T47D (cell line): ENCODE results near the gene CFAP45.

ENCODE experiments used
- DNase-seq, 2 experiments: peaks; one replicate each; pipeline versions ENCODE4 v3.0.0 to v3.0.0-alpha.2; 2011 to 2012; ENCODE audit warnings: low read depth in 1 of 2, low spot score in 1 of 2
- JUND ChIP-seq: IDR thresholded peaks from 2 replicates; pipeline ENCODE4 v1.6.1; 2012; ENCODE audit warnings: low read depth
- in situ Hi-C: cut with HindIII; loops from 2 replicates; pipeline ENCODE4 v1.10.0; 2016; ENCODE audit warnings: low sequenced_read_pairs, low pct_unique_long_range_greater_than_20kb

The CFAP45 gene

DNA sequence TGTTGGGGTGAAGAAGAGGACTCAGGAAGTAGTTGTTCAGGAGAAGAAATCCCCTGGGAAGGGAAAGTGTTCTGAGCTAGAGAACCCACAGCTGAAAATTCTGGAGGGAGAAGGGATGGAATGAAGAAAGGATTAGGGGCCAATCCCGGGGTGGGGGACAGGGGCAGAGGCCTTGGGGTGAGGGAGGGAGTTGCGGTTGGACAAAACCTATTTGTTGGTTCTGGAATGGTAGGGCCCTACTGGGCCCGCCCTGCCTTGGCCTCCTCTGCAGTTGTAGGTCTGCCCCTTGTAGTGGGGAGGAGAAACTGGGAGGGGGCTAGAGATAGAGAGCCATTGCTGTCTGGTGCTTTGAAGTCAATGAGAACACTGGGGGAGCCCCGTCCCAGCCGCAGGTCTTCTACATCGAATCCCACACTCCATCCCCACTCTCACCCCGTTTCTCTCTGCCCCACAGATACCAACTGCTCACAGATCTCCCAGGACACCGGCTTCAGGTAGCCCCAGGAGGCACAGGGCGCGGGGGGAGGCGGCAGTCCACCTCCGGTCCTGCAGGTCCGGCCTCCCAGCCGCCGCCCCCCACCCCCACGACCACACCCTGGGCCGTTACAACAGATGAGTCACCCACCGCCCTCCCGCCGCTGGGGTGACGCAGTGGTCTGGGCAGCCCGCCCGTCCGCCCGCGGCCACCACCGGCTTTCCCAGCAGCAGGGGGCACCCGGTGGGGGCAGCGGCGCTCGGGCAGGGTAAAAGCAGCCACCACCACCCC lies 24.2 kb upstream of the CFAP45 start:
- peak; percentile 75 to 77 for DNase-seq
- in situ Hi-C loops = no loop called here
- TF ChIP-seq JUND = peak; percentile 84; the same call in 1 of the 2 replicates

DNA sequence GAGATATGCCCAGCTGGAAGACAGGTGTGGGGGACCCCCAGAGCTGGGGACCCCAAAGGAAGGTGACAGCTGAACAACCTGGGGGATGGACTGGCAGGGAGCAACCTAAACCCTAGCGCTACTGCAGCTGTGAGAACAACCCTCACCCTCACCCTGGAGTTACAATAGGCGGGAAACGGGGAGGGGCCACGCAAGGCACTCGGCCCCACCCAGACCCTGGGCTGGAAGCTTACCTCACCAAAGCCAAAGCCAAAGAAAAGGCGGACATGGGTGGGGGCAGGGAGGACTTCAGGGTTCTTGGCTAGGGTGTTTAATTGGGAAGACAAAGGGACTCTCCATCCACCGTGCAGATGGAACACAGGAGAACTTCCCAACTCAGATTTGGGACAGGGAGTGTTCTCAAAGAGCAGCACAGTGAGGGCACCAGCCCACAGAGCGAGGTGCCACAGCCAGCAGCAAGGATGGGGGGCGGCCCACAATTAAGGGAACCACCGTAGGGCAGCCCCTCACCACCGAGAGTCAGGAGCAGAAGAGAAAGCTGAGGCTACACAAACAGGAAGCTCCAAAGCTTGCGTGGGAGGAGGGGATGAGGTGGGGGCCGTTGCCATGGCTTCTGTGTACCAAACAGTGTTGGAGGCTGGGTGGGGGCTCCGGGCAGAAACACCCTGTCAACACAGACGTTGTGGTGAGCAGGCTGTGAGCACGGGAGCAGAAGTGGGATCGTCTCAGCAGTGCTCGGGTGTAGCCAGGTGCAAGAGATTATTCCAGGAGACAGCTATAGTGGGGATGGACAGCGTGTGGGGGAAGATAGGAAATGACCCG lies 23.4 kb upstream of the CFAP45 start:
- no peak for TF ChIP-seq JUND

DNA sequence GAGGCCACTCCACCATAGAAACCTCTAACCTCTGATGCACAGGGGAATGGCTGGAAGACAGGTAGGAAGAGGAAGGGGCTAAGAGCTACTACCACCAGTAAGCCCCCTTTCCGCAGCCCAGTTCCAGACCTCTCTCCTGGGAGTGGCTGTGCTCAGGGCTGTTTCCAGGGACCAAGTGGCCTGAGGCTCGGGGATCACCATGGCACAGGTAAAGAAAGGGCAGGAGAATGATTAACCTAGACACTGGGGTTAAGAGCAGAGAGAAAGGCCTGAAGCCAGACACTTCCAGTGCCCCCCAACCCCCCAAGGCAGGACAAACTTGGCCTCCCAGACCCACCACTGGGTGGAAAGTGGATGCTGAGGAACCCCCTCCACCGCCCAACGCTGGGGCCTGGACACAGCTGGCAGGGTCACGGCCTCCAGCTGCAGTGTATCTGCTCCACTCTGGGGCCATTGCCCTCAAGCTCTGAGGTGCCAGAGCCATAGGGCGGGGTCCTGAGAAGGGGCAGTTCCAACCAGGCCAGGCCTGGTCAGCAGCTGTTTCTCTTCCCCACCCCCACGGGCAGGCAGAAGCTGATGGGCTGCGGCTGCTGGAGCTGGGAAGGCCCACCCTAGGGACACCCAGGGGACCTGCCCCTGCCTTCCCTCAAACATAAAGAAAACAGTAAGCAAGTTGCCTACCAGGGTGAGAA lies 22.7 kb upstream of the CFAP45 start:
- in situ Hi-C loops = no loop called here
- DNase-seq = no peak
- TF ChIP-seq JUND = no peak

More for the DNA sequence above, 23.4 kb upstream of the CFAP45 start:
- in situ Hi-C loops = no loop called here
- peak; percentile 82 to 89 for DNase-seq

DNA sequence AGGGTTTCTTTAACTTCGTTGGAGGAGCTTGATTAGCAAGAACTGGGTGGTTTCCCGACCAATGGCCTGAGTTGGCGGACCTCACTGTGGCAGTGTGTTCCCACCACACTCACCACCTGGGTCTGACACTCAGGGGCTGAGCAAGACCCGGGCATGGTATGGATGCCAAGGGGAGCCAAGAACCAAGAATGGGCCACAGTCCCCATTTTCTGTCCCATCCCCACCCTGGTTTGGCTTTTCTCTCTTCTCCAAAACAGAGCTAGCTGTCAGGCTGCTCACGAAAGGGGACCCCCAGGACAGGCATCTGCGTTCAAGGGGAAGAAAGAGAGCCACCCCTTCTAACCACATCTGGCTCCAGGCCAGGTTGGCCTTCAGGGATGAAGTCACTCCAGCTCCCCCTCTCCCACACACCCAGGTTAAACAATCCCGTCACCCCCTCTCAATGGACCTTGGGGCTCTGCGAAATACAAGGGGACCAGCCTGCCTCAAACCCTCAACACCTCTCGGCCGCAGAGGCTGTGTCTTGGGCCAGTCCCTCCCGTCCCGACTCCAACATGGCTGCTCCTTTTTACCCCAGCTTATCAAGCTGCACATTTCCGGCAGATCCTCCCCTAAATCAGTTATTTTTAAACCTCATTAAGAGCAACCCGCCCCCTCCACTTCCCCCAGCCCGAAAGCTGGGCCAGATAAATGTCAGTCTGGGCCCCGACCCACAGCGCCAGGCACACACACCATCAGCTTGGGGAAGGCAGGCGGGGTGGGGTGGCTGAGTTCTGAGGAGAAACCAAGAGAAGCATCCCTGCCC lies 21.9 kb upstream of the CFAP45 start:
- in situ Hi-C loops = no loop called here
- TF ChIP-seq JUND = no peak
- DNase-seq = no peak

DNA sequence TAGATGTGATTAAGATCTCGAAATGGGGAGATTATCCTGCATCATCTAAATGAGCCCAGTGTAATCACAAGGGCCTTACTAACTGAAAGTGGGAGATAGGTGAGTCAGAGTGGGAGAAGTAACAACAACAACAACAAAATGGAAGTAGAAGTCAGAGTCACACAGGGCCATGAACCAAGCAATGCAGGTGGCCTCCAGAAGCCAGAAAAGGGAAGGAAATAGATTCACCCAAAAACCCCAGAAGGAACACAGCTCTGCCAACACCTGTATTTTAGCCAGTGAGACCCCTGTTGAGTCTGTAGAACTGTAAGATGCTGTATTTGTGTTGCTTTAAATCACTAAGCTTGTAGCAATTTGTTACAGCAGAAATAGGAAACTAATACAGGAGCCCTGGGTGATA lies 21.3 kb upstream of the CFAP45 start:
- TF ChIP-seq JUND = no peak

DNA sequence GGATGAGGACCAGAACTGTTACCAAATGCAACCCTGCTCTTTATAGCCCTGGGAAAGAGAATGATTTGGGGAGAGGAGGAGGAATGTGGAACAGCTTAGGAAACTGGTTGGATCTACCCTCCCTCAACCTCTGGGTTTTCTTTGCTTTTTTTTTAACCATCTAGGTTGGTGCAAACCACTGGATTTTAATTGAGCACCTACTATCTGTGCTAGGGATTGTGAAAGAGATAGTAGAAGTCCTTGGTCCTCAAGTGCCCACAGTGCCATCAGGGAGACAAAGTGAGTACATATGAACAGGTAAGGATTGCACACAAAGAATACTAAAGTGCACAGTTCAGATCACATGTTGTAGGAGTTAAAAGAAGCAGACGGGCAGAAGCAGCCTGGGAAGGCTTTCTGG lies 20.7 kb upstream of the CFAP45 start:
- TF ChIP-seq JUND = no peak
- in situ Hi-C loops = no loop called here
- no peak for DNase-seq

More for the DNA sequence above, 21.3 kb upstream of the CFAP45 start:
- no peak for DNase-seq
- in situ Hi-C loops = no loop called here

DNA sequence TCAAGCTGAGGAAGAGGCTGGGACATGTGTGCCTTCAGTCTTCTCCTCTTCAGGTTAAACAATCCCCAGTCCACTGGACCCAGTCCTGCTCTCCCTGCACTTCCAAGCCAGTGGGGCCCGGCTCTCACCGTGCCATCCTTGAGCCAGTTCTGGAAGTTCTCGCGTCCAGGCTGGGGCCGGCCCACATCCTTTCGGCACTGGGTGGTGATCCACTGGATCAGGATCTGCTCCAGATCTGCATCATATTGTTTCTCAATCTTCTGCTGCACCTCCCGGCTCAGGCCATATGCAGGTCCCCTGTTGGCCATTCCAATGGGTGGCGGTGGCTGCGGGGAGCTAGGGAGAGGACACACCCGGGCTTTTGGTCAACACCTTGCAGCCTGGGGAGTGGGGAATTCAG lies 20.2 kb upstream of the CFAP45 start:
- in situ Hi-C loops = no loop called here
- TF ChIP-seq JUND = no peak
- no peak for DNase-seq

DNA sequence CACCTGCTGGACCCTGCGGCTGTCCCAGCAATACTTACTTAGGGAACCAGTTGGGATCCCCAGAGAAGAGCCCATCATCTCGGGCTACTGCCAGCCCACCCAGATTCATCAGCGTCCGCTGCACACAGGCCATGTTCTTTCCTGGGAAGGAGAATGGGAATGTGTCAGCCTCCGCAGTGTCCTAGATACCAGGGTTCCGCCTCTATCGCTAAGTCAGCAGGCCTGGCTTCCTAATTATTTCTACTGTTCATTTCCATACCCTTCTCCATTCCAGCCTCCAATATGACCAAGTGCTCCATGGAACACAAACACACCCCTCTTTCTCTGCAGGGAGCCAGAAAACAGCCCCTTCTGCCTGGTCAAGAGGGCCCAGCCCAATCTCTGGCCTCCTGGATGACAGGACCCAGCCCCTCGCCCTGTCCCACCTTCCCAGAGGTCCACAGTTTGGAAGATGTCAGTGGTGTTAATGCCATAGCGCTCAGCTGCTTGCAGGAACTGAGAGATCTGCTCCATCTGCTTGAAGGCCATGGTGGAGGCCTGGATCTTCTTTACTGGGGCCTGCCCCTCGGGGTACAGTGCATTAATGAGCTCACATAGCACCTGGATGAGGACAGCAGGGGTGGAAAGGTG lies 19.4 kb upstream of the CFAP45 start:
- in situ Hi-C loops = no loop called here
- no peak for TF ChIP-seq JUND
- no peak for DNase-seq

DNA sequence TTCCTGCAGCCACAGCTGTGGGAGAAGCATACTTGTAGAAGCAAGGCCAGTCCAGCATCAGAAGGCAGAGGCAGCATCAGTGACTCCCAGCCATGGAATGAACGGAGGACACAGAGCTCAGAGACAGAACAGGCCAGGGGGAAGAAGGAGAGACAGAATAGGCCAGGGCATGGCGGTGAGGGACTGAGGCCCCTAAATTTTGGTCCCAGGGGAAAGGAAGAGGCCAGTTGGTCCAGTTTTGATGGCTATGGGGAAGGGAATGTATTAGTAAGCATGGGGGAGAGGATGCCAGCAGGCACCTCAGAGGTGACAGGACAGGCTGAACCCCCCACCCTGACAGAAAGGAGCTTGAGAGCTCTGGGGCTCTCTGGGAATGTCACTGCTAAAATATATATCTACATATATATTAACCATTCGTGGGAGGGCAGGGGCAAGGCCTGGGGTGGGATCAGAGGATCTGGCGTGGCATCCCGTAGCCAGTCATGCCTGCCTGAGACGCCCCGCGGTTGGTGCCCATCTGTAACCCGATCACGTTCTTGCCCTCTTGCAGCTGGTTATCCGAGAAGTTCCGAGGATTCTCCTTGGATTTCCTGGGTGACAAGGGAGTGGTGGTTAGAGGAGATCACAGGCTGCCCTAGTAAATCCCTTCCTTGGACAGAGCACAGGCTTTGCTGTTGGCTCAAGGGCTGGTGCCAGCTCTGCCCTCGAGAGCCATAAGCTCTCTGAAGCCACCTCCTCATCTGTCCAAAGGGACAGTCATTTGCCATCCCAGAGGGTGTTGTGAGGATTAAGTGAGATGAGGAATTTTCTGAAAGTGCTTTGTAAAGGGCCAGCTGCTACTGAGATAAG lies 18.6 kb upstream of the CFAP45 start:
- DNase-seq = no peak
- in situ Hi-C loops = no loop called here
- no peak for TF ChIP-seq JUND

DNA sequence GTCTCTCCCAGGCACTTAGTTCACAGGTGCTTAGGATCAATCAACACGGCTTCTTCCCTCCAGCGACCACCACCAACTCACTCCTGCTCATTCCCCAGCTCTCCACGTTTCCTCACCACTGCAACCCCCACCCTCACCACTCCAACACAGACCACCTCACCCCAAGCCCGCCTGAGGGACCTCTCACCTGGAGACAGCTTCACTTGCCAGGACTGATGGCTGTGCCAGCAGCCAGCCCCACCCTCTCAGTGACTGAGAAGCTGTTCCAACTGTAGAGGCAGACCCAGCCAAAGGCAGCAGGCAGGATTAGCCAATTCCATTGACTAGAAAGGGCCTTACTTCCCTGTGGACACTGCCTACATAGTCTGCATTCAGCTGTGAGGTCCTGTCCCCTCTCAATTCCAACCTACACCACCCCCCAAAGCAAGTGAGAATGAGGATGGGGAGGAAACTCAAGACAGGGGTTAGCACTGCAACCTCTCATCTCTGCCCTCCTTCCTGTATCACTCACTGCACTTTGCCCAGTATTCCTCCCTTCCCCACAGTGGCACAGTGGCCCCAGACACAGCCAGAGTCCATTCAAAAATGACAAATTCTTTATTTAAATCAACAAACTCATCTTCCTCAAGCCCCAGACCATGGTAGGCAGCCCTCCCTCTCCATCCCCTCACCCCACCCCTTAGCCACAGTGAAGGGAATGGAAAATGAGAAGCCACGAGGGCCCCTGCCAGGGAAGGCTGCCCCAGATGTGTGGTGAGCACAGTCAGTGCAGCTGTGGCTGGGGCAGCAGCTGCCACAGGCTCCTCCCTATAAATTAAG lies 17.8 kb upstream of the CFAP45 start:
- in situ Hi-C loops = no loop called here
- no peak for DNase-seq
- no peak for TF ChIP-seq JUND
